Urinary bladder (tissue), 4 donors: ENCODE data around the gene DLG5. TPM values are rescaled to one million over a fixed set of nuclear protein-coding genes. Genes with fewer than 3 reads are reported as not detected.
A peak's percentile ranks its signal among the peaks of the same experiment; 100 is the strongest.

Source experiments
- DNase-seq: peaks from one replicate; pipeline ENCODE4 v3.0.0-alpha.2; 2015; ENCODE audit errors: extremely low spot score
- H3K27ac ChIP-seq: one replicate; pipeline ENCODE4 v1.5.1; 2013; ENCODE audit warnings: low read depth, mild to moderate bottlenecking, moderate library complexity
- H3K36me3 ChIP-seq: one replicate; pipeline ENCODE4 v1.6.1; 2013; ENCODE audit warnings: mild to moderate bottlenecking, moderate library complexity; ENCODE audit not compliant: insufficient read depth
- H3K4me1 ChIP-seq: one replicate; pipeline ENCODE4 v1.6.1; 2013; ENCODE audit warnings: mild to moderate bottlenecking, moderate library complexity; ENCODE audit not compliant: insufficient read depth
- H3K4me3 ChIP-seq: one replicate; pipeline ENCODE4 v1.5.1; 2013; ENCODE audit warnings: low read depth, low read length
- WGBS: extraction: QIAGEN DNeasy Blood & Tissue Kit; methylation state at CpG from one replicate; pipeline ENCODE4 v1.1.7; 2013; 5-methylcytosine and 5-hydroxymethylcytosine counted together
- polyA plus RNA-seq: library from polyadenylated mRNA; stranded (reverse); fragments of 200-250 nt; gene quantifications from one replicate; pipeline ENCODE4 v1.2.3, GENCODE V29; 2013
- total RNA-seq: library from RNA; depleted of rRNA; stranded (reverse); fragments of >200 nt; gene quantifications from one replicate; pipeline ENCODE4 v1.2.3, GENCODE V29; 2014
- donor health status: healthy with polysubstance abuse.
- donor health status: healthy.

Gene DLG5, protein sequence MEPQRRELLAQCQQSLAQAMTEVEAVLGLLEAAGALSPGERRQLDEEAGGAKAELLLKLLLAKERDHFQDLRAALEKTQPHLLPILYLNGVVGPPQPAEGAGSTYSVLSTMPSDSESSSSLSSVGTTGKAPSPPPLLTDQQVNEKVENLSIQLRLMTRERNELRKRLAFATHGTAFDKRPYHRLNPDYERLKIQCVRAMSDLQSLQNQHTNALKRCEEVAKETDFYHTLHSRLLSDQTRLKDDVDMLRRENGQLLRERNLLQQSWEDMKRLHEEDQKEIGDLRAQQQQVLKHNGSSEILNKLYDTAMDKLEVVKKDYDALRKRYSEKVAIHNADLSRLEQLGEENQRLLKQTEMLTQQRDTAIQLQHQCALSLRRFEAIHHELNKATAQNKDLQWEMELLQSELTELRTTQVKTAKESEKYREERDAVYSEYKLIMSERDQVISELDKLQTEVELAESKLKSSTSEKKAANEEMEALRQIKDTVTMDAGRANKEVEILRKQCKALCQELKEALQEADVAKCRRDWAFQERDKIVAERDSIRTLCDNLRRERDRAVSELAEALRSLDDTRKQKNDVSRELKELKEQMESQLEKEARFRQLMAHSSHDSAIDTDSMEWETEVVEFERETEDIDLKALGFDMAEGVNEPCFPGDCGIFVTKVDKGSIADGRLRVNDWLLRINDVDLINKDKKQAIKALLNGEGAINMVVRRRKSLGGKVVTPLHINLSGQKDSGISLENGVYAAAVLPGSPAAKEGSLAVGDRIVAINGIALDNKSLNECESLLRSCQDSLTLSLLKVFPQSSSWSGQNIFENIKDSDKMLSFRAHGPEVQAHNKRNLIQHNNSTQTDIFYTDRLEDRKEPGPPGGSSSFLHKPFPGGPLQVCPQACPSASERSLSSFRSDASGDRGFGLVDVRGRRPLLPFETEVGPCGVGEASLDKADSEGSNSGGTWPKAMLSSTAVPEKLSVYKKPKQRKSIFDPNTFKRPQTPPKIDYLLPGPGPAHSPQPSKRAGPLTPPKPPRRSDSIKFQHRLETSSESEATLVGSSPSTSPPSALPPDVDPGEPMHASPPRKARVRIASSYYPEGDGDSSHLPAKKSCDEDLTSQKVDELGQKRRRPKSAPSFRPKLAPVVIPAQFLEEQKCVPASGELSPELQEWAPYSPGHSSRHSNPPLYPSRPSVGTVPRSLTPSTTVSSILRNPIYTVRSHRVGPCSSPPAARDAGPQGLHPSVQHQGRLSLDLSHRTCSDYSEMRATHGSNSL (N-terminal part only)
- total RNA-seq (30.3 TPM), polyA plus RNA-seq (36.9 TPM)

DNA sequence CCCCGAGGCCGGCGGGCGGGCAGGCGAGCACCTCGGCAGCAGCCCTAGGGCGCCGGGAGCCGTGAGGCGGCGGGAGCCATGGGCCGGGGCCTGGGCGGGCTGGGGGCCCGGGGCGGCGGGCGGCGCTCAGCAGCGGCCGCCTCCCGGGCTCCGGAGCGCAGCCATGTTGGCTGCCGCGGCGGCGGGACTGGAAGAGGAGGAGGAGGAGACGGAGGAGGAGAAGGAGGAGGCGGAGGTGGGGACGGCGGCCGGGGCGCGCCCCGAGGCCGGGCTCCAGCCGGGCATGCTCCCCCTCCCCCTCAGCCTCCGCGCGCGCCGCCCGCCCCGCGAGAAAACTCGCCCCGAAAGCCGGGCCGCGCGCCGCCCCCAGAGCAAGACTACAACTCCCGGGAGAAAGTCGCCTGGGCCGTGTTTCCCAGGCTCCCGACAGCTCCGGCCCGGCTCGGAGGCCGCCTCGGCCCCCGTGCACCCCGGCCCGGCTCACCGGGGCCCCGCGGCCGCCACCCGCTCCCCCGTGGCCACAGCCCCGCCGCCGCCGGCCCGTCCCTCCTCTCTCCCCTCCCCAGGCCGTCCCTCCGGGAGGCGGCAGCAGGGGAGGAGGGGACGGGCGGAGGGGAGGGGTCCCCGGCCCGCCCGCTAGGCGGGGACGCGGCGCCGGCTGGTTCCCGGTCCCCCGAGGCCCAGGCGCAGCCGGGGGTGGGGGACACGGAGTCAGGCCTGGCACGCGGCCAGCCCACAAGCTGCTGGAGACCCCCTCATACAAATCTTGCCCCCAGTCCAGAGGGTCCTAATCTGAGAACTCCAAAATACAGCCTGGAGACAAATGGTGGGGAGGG lies at the start of gene DLG5:
Gene DLG5, minus strand, starts transcription at position 190 of the 836 bp plus-strand sequence. CDS start 235 bp downstream, outside the sequence.
- WGBS = 1% methylated on average over 82 of the region's 95 CpGs
- no peaks in the 10 kb centered on the region for H3K36me3 ChIP-seq
- H3K4me3 ChIP-seq = peak within 1 kb of the TSS; percentile 95
- H3K4me1 ChIP-seq = no peaks in the 10 kb centered on the region
- peak within 1 kb of the TSS; percentile 79 for H3K27ac ChIP-seq
- no peak for DNase-seq

DNA sequence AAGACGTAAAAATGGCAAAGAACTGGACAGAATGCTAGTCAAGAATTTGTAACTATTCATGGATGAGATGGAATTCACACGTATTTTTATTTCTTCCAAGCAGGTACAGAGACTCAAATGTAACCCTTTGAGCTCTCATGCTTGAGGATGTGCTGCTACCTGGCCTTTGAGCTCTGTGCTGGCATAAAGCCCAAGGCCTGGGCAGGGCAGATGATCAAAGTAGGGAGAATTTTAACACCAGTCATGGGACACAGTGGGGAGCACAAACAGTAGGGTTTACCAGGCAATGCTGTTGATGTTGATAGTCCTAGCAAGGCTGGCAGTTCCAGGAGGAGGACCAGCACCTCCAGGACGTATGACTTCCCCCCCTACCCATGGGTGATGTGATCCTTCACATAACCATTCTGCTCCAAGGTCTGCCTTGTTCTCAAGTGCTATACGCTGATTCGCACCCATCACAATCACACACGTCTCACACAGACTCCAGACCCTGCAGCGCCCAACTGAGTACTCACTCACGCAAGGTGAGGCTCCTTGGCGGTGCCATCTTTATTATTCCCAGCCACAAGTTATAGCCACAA lies 48.6 kb upstream of the DLG5 start:
- Histone ChIP-seq H3K27ac (no peak overlapping the region), H3K4me3 (no peak overlapping the region), H3K4me1 (no peaks in the 10 kb centered on the region), H3K36me3 (peaks cover 6% of the 10 kb centered on the region)
- 77% methylated on average over 9 of the region's 9 CpGs for WGBS
- DNase-seq = no peak

DNA sequence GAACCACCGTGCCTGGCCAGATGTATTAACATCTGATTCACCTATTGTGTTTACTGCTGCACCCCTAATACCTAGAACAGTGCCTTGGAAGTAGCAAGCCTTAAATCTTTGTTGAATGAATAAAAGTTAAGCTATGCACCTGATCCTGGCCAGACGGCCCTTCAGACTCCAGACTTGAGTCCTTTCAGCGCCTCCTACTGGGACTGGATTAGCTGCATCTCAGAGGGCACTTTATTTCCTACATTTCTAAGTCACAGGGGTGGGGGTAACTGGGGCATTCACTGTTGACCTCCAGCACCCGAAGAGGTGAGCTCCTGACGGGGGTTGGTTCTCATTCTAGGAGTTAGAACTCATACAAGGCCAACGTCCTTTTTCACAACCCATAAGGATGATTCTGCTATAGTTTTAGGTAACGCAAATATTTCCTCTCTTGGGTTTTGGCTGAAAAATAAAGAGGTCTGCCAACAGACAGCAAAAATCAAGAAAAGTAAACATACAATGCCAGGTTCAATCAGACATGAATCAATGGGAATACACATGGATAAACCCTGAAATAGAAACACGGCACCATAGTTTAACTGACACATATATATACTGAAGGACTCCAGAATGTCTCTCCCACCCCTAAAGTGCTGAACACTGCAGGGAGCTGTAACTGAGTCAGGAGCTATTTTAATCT lies 48.0 kb upstream of the DLG5 start:
- no peak for DNase-seq
- Histone ChIP-seq H3K36me3 (peaks cover 2% of the 10 kb centered on the region), H3K27ac (no peak overlapping the region), H3K4me3 (no peak overlapping the region), H3K4me1 (no peaks in the 10 kb centered on the region)
- 58% methylated on average over 8 of the region's 8 CpGs for WGBS

DNA sequence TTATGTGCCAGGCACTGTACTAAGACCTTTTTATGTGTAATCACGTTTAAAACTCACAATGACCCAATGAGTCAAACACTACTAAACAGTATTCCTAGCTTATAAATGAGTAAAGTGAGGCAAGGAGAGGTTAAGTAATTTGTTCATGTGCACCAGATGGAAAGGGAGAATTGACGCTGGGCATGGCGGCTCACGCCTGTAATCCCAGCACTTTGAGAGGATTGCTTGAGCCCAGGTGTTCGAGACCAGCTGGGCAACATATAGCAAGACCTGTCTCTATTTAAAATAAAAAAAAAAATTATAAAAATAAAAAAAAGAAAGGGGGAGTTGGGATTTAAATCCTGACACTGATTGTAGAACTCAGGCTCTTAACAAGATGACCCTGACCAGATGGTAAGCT lies 46.7 kb upstream of the DLG5 start:
- H3K4me3 ChIP-seq = no peak overlapping the region
- WGBS = 86% methylated on average over 5 of the region's 5 CpGs
- no peak for DNase-seq
- no peak overlapping the region for H3K27ac ChIP-seq
- no peaks in the 10 kb centered on the region for H3K36me3 ChIP-seq
- no peaks in the 10 kb centered on the region for H3K4me1 ChIP-seq

DNA sequence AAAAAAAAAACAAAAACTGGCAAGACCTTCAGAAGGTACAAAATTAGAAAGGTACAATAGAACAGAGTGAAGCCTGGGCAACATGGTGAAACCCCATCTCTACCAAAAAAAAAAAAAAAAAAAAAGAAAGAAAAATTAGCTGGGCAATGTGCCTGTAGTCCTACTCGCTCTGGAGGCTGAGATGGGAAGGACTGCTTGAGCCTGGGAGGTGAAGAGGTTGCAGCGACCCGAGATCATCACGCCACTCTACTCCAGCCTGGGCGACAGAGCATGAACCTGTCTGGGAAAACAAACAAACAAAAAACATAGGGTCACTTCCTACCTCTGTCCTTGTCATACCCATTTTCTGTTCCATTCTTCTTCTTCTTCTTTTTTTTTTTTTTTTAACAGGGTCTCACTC lies 45.6 kb upstream of the DLG5 start:
- no peak for DNase-seq
- Histone ChIP-seq H3K27ac (no peak overlapping the region), H3K4me1 (no peaks in the 10 kb centered on the region), H3K36me3 (no peaks in the 10 kb centered on the region), H3K4me3 (no peak overlapping the region)
- 78% methylated on average over 5 of the region's 5 CpGs for WGBS

DNA sequence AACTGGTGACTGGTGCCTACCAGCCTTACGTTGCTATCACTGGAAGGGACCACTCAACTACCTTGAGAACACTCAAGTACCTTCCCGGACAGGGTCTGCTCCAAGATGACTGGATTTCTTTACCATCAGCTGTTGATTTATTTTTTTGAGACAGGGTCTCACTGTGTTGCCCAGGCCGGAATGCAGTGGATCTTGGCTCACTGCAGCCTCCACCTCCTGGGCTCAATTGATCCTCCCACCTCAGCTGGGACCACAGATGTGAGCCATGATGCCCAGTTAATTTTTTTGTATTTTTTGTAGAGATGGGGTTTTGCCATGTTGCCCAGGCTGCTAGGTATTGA lies 45.2 kb upstream of the DLG5 start:
- Histone ChIP-seq H3K27ac (peak overlapping the region; percentile 49), H3K4me3 (no peak overlapping the region), H3K36me3 (no peaks in the 10 kb centered on the region), H3K4me1 (no peaks in the 10 kb centered on the region)
- no peak for DNase-seq
- WGBS = 88% methylated on average over 3 of the region's 3 CpGs

DNA sequence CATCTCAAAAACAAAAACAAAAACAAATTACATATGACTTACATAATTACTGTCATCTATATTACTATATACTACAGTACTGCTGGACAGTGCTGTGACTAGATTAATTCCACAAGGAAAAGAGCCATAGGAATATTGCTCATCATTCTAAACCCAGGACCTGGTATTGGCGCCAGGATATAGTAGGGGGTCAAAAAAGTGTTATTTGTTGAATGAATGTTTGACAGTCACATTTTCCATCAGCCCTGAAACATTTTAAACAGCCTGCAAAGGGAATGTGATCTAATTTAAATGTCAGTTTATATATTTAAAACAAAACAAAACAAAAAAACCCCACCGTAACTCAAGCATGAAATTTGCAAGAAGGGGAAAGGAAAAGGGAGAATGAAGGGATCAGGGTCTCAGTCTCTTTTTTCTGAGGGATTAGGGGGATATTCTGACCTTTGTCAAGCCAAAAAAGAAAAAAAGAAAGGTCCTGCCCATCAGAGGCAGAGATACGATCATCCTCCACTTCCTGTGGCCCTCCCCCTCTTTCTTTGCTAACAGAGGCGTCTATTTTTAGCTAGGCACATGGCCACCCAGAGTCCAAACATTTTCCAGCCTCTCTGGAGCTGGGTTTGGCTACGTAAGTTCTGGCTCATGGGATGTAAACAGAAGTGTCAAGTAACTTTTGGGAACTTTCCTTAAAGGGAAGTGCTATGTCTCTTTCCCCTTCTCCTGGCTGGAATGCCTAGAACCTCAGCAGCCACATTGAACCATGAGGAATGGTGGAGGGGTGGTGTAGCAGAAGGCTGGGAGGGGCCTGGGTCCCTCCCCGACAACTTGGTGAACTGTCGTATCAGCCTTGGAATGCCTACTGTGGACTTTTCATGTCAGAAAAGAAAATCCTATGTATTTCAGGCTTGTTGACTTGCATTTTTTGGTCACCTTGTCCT lies 44.6 kb upstream of the DLG5 start:
- DNase-seq = peak; percentile 71
- Histone ChIP-seq H3K4me3 (no peak overlapping the region), H3K4me1 (no peaks in the 10 kb centered on the region), H3K36me3 (no peaks in the 10 kb centered on the region), H3K27ac (peak overlapping the region; percentile 49)
- WGBS = 17% methylated on average over 7 of the region's 7 CpGs

DNA sequence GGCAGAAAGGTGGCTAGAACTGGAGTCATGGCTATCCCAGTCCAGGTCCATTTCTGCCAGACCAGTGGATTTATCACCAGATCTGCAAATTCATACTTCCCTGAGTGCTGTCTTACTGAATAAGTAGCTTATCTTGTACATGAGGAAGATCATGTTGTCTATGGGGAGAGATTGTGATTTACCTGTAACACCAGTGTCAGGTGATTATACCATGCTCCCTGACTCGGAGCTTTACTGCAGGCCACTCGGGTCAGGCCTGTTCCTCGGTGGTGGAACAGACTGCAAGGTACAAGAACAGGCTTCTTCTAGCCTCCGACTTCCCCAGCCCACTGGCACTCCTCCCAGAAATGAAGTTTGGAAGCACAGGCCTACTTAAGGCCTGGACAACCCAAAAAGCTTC lies 42.6 kb upstream of the DLG5 start:
- no peak for DNase-seq
- no peaks in the 10 kb centered on the region for H3K36me3 ChIP-seq
- no peak overlapping the region for H3K4me3 ChIP-seq
- no peak overlapping the region for H3K27ac ChIP-seq
- WGBS = 18% methylated on average over 4 of the region's 4 CpGs
- H3K4me1 ChIP-seq = no peaks in the 10 kb centered on the region

DNA sequence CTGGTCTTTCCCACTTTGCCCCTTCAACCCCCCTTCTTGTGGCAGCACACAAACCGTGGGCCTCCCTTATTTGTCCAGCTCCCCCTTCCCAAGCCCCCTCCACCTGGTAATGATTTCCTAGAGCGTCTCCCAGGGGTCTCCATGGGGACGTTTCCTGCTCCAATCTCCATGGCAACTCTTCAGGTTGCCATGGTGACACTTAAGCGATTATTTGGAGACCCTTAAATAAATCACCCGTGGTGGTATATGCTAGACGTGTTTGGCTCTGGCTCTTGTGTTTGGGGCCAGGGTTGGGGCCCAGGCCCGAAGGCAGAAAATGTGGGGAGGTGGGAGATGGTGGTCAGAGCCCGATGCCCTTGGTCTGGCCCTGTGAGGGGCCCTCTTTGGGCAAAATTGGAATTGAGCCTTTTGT lies 41.1 kb upstream of the DLG5 start:
- no peaks in the 10 kb centered on the region for H3K4me1 ChIP-seq
- no peak overlapping the region for H3K27ac ChIP-seq
- WGBS = 47% methylated on average over 8 of the region's 8 CpGs
- H3K4me3 ChIP-seq = no peak overlapping the region
- H3K36me3 ChIP-seq = no peaks in the 10 kb centered on the region
- no peak for DNase-seq

DNA sequence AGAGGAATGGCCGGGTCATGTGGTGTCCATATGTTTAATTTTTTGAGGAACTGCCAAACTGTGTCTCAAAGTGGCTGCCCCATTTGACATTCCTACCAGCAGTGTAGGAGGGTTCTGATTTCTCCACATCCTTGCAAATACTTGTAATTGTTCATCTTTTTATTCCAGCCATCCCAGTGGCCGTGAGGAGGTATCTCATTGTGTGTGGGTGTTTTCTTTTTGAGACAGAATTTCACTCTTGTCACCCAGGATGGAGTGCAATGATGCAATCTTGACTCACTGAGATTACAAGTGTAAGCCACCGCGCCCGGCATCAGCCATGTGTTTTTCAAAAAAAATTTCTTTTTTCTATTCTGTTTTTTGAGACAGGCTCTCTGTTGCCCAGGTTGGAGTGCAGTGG lies 38.7 kb upstream of the DLG5 start:
- H3K36me3 ChIP-seq = no peaks in the 10 kb centered on the region
- H3K4me3 ChIP-seq = no peak overlapping the region
- 92% methylated on average over 5 of the region's 5 CpGs for WGBS
- no peak for DNase-seq
- no peaks in the 10 kb centered on the region for H3K4me1 ChIP-seq
- H3K27ac ChIP-seq = no peak overlapping the region

DNA sequence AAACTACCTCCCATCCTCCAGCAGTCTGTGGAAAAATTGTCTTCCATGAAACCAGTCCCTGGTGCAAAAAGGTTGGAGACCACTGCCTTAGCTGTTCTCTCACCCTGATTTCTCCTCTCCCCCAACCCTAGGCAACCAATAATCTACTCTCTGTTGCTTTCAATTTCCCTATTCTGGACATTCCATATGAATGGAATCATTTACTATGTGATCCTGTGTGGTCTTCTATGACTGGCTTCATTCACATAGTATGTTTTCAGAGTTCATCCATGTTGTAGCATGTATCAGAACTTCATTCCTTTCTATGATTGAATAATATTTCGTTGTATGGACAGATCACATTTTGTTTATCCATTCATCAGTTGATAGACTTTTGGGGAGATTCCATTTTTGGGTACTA lies 38.3 kb upstream of the DLG5 start:
- H3K36me3 ChIP-seq = no peaks in the 10 kb centered on the region
- no peak overlapping the region for H3K4me3 ChIP-seq
- DNase-seq = no peak
- WGBS = 89% methylated on average over 1 of the region's 1 CpG
- no peak overlapping the region for H3K27ac ChIP-seq
- no peaks in the 10 kb centered on the region for H3K4me1 ChIP-seq
